GM18526 (cell line): ENCODE results near the gene PHOSPHO1.

Experiments used
- POLR2A ChIP-seq: IDR thresholded peaks from 3 replicates; pipeline ENCODE4 v1.6.1; 2011; ENCODE audit not compliant: insufficient read length; ENCODE audit errors: extremely low read depth

The PHOSPHO1 gene

GRCh38 chr17:49249292-49249794, 18.8 kb upstream of the PHOSPHO1 start:
- no peak for TF ChIP-seq POLR2A

GRCh38 chr17:49247944-49248343, 17.4 kb upstream of the PHOSPHO1 start:
- TF ChIP-seq POLR2A: no peak

GRCh38 chr17:49244839-49245238, 14.3 kb upstream of the PHOSPHO1 start:
- no peak for TF ChIP-seq POLR2A

DNA sequence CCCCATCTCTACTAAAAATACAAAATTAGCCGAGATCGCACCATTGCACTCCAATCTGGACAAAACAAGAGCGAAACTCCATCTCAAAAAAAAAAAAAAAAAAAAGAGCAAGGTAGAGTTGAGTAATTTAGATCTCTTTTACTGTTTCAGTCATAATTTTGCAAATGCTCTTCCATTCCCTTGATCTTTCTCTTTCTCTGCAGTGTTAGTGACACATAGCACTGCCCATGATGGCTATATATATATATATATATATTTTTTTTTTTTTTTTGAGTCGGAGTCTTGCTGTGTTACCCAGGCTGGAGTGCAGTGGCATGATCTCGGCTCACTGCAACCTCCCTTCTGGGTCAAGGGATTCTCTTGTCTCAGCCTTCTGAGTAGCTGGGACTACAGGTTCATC, 12.2 kb upstream of the PHOSPHO1 start:
- no peak for TF ChIP-seq POLR2A

DNA sequence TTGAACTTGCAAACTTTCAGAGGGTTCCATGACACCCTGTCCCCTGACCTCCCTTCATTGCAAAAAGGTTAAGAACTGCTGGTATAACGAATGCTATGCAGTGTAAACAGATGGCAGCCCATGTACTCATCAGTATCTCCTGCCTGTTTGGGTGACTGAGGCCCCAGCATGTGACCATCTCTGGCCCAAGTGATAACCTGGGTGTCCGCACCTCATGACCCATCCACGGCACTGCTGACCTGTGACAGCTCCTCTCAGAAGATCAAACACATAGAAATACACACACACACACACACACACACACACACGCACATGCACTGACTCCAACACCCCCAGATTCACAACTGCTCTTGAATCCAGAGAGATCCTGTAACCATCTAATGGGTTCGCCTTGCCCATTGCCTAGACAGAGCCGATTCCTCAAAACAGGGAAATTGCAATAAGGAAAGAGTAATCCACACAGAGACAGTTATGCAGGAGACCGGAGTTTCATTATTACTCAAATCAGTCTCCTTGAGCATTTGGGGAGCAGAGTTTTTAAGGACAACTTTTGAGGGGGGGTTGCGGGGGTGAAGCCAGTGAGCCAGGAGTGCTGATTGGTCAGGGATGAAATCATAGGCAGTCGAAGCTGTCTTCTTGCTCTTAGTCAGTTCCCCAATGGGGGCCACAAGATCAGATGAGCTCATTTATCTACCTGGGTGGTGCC, 11.3 kb upstream of the PHOSPHO1 start:
- no peak for TF ChIP-seq POLR2A

GRCh38 chr17:49241040-49241439, 10.5 kb upstream of the PHOSPHO1 start:
- no peak for TF ChIP-seq POLR2A

- TF ChIP-seq POLR2A: no peak
Observed at GRCh38 chr17:49240619-49241018, 10.0 kb upstream of the PHOSPHO1 start.

DNA sequence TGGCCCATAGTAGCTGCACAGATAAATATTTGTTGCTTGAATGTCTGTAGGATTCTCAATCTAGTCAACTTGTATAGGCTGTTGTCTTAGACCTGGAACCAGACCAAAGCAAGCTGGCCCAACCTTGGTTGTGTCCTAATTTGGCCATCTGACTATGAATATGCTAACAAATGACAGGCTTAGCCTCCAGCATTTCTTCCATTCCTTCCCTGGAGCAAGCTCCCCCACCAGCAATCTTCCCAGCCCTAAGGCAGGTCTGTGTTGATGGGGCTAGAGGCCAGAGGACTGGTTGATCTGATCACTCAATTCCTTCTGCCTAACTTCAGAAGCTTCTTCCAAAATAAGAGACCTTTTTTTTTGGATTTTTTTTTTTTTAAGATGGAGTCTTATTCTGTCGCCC, 9.4 kb upstream of the PHOSPHO1 start:
- TF ChIP-seq POLR2A: no peak

DNA sequence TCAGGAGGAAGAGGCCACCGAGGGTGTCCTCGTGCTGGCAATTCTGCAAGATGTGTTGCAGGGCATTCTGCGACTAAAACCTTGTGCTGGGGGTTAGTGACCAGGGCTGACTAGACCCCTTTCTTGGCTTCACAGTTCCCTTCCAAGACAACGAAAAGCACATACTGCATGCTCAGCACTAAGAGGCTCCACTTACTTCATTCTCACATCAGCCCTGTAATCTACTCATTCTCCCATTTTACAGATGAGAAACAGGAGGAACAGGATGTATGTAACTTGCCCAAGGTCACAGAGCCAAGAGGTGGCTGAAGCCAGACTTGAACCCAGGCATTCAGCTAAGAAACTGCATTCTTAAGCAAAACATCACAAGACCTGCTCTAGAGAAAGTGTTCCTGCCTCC, 5.3 kb upstream of the PHOSPHO1 start:
- no peak for TF ChIP-seq POLR2A

DNA sequence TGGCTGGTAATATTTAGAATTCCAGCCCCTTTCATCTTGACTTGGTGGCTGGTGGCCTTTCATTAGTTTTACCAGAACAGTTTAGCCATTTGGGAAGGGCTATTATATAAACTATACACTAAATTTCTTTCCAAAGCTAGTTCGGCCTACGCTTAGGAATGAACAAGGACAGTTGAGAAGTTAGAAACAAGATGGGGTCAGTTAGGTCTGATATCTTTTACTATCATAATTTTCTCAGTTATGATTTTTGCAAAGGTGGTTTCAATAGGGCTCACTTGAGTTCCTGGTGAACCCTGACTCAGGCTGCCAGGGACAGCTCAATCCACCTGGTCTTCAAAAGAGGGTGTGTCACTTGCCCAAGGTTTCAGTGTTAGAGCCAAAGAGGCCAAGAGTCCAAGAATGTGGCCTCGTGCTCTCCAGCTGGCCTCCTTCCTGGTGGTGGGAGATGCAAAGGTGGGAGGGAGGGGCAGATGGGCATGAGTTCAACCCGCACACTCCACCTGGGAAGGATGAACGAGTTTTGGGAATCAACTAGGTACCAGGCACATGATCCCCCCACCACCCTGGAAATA, 4.0 kb upstream of the PHOSPHO1 start:
- no peak for TF ChIP-seq POLR2A

DNA sequence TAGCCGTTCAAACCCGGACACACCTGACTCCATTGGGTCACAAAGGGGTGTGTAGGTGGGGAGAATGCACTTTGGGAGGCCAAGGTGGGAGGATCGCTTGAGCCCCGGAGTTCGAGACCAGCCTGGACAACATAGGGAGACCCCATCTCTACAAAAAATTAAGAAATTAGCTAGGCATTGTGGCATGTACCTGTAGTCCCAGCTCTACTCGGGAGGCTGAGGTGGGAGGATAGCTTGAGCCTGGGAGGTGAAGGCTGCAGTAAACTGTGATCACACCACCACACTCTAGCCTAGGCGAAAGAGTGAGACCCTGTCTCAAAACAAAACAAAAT, 942 bp upstream of the PHOSPHO1 start:
- no peak for TF ChIP-seq POLR2A

DNA sequence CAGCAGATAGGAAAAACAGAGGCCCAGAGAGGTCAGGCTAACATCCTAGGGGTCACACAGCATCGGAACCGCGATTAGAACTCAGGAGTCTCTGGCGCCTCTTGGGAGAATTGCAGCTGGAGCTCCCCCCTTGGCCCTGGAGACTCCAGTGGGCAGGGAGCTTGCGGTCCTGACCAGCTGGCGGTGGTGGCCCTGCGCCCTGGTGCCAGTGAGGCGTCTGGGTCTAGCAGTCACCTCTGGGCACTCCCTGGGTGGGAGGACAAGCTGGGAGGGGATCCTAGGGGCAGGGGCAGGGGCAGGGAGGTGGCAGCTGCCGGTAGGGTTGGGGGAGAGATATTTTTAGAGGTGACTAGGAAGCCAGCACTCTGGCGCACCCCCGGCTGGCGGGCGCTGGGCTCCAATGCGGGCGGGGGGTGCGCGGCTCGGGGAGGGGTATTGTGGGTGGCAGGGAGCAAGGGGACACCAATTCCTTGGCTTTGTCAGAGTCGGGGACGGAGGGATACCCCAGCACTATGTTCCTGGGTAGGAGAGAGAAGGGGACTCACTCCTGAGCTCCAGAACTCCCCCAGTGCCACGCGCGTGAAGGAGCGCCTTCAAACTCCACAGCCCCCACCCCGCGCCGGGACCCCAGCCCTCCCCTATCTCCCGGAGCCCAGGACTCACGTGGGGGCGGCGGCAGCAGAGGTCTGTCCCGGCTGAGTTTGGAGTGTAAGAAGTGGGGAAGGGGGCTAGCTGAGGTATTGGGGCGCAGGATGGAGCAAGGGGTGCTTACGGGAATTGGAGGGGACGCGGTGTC, 584 bp downstream of the PHOSPHO1 start:
- TF ChIP-seq POLR2A: no peak

DNA sequence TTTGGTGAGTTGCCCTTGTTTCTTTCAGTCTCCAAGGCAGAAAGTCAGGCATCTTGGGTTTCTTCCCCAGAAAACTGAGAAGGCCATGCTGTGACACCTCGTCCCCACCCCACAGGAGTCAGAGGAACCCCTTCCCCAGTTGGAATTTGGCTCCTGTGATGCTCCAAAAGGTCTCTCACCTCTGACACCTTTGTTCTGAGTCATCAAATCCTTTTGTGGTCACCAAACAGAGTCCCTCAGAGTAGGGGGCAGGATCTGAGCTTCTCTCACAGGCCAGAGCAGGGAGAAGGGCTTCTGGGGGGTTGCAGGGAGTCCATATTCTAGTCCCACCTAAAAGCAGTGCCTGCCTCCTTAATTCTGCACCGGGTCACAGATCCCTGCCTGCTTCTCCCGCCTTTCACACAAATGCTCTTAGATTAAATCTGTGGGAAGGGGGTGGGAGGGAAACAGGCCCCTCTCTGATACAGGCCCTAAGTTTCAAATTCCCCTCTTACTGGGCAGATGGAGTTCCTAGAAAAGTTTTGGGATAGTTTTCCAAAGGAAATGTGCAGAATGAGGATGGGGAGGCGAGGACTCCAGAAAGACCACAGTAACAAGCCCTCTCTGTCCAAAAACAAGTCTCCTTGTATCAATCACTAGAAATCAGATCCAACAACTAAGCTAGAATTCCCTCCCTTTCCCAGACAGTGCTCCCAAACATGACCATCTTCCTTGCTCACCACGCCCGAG, 1.3 kb downstream of the PHOSPHO1 start:
- TF ChIP-seq POLR2A: no peak

- no peak for TF ChIP-seq POLR2A
Observed at GRCh38 chr17:49227436-49228261, 2.9 kb downstream of the PHOSPHO1 start.

DNA sequence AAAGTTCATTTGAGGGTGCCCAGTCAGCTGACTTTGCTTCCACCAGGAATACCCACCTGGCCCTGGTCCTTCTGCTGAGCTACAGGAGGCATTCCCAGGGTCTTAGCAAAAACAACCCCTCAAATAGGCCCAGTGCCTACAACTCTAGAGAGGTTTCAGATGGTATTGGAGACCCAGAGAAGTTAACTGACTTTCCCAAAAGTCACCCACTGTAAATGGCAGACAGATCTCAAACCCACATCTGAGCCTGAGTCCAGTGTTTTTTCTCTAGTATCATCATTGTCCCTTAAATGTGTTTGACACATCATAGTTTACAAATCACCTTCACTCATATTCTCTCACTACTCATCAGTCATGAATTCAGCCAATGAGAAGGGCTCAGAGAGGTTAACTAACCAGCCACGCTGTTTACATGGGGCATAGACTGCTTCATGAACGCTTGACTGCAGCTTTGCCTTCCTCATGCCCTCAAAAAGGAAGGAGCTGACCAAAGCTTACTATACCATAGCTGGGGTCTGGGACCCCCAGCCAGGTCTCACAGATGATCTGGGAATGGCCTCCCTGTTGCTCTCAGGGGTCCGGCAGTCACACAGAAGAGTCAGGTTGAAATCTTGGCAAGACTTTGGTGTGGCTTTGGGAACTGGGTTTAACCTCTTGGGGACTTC, 3.7 kb downstream of the PHOSPHO1 start:
- TF ChIP-seq POLR2A: no peak
